NCI-H510A (cell line): ENCODE data around the gene SPATA9.

Experiments
- DNase-seq: peaks from one replicate; lab custom pipeline; 2025; lab: John Stamatoyannopoulos, UW

SPATA9 gene

GRCh38 chr5:95684361-95684760 is 1.6 kb upstream of the SPATA9 start:
- DNase-seq, result no peak

GRCh38 chr5:95673081-95673480 is 9.7 kb downstream of the SPATA9 start:
- DNase-seq, result no peak

- no peak for DNase-seq
Measured at GRCh38 chr5:95672641-95673040, 10.2 kb downstream of the SPATA9 start.

GRCh38 chr5:95671826-95672225 is 11.0 kb downstream of the SPATA9 start:
- no peak for DNase-seq

GRCh38 chr5:95670568-95670967 is 12.2 kb downstream of the SPATA9 start:
- DNase-seq, result no peak

GRCh38 chr5:95669985-95670384 is 12.8 kb downstream of the SPATA9 start:
- no peak for DNase-seq

- DNase-seq, result no peak
Measured at GRCh38 chr5:95669540-95669939, 13.3 kb downstream of the SPATA9 start.

GRCh38 chr5:95668728-95669127 is 14.1 kb downstream of the SPATA9 start:
- DNase-seq, result no peak

- DNase-seq, result no peak
Measured at GRCh38 chr5:95668216-95668615, 14.6 kb downstream of the SPATA9 start.

GRCh38 chr5:95667678-95668077 is 15.1 kb downstream of the SPATA9 start:
- no peak for DNase-seq

- DNase-seq, result no peak
Measured at GRCh38 chr5:95667061-95667618, 15.7 kb downstream of the SPATA9 start.

- DNase-seq, result no peak
Measured at GRCh38 chr5:95664204-95664786, 18.5 kb downstream of the SPATA9 start.

GRCh38 chr5:95662946-95663345 is 19.8 kb downstream of the SPATA9 start:
- DNase-seq, result no peak

GRCh38 chr5:95660060-95660459 is 22.7 kb downstream of the SPATA9 start:
- no peak for DNase-seq

GRCh38 chr5:95655575-95655974 is 27.2 kb downstream of the SPATA9 start:
- DNase-seq, result no peak

GRCh38 chr5:95654196-95654595 is 28.6 kb downstream of the SPATA9 start:
- DNase-seq, result no peak

- no peak for DNase-seq
Measured at GRCh38 chr5:95652849-95653248, 29.9 kb downstream of the SPATA9 start.

GRCh38 chr5:95649842-95650620 is 32.8 kb downstream of the SPATA9 start:
- DNase-seq, result no peak

- DNase-seq, result no peak
Measured at GRCh38 chr5:95649274-95649673, 33.5 kb downstream of the SPATA9 start.

- DNase-seq, result no peak
Measured at GRCh38 chr5:95647886-95648860, 34.6 kb downstream of the SPATA9 start.

GRCh38 chr5:95646569-95647431 is 36.0 kb downstream of the SPATA9 start, which contains the start of gene RFESD:
RFESD (plus strand) TSS chr5:95646777; CDS start chr5:95652272, 5,495 bp downstream.
- peak; percentile 93 for DNase-seq
